GM23248 (cell line): ENCODE results near the gene CAPN7. TPM values are rescaled to one million over a fixed set of nuclear protein-coding genes. Genes with fewer than 3 reads are reported as not detected.
A peak's percentile ranks its signal among the peaks of the same experiment; 100 is the strongest.

ENCODE experiments used
- DNase-seq: peaks from one replicate; pipeline ENCODE4 v3.0.0-alpha.2; 2015
- H2AFZ ChIP-seq: fragments of 200-600 bp; sonication (generic); 2 replicates; pipeline ENCODE4 v1.6.1; 2016; ENCODE audit warnings: antibody characterized with exemption
- H3F3A ChIP-seq: fragments of 200-600 bp; sonication (generic); 2 replicates; pipeline ENCODE4 v1.6.1; 2016; ENCODE audit warnings: mild to moderate bottlenecking, antibody characterized with exemption, mixed run types; ENCODE audit not compliant: insufficient read depth
- H3K27ac ChIP-seq: fragments of 200-600 bp; sonication (generic); 2 replicates; pipeline ENCODE4 v1.5.1; 2016; ENCODE audit warnings: mild to moderate bottlenecking
- H3K27me3 ChIP-seq: fragments of 200-600 bp; sonication (generic); replicated peaks from 2 replicates; pipeline ENCODE4 v1.6.1; 2016; ENCODE audit warnings: mild to moderate bottlenecking; ENCODE audit not compliant: insufficient read depth
- H3K36me3 ChIP-seq: fragments of 200-600 bp; sonication (generic); 2 replicates; pipeline ENCODE4 v1.6.1; 2016; ENCODE audit warnings: low read depth, mild to moderate bottlenecking
- H3K4me1 ChIP-seq: fragments of 200-600 bp; sonication (generic); 2 replicates; pipeline ENCODE4 v1.6.1; 2016; ENCODE audit warnings: mild to moderate bottlenecking; ENCODE audit not compliant: insufficient read depth
- H3K4me2 ChIP-seq: fragments of 200-600 bp; sonication (generic); one replicate; pipeline ENCODE4 v1.6.1; 2016; ENCODE audit warnings: mild to moderate bottlenecking; ENCODE audit not compliant: unreplicated experiment
- H3K4me3 ChIP-seq: fragments of 200-600 bp; sonication (generic); 2 replicates; pipeline ENCODE4 v1.5.1; 2016; ENCODE audit warnings: mild to moderate bottlenecking
- H3K79me2 ChIP-seq: fragments of 200-600 bp; sonication (generic); 2 replicates; pipeline ENCODE4 v1.6.1; 2016; ENCODE audit warnings: mild to moderate bottlenecking; ENCODE audit not compliant: insufficient read depth
- H3K9ac ChIP-seq: fragments of 200-600 bp; sonication (generic); 2 replicates; pipeline ENCODE4 v1.6.1; 2016; ENCODE audit warnings: mild to moderate bottlenecking
- H3K9me2 ChIP-seq: fragments of 200-600 bp; sonication (generic); 2 replicates; pipeline ENCODE4 v1.6.1; 2016; ENCODE audit warnings: mixed run types, mild to moderate bottlenecking, moderate library complexity; ENCODE audit not compliant: insufficient read depth
- H3K9me3 ChIP-seq: fragments of 200-600 bp; sonication (generic); one replicate; pipeline ENCODE4 v1.6.1; 2017; ENCODE audit warnings: low read depth
- H4K20me1 ChIP-seq: fragments of 200-600 bp; sonication (generic); 2 replicates; pipeline ENCODE4 v1.6.0; 2016; ENCODE audit not compliant: insufficient read depth
- EZH2 ChIP-seq: fragments of 200-600 bp; sonication (generic); IDR thresholded peaks from 2 replicates; pipeline ENCODE4 v1.6.1; 2018; ENCODE audit warnings: antibody characterized with exemption, mild to moderate bottlenecking; ENCODE audit not compliant: insufficient read depth, poor library complexity, severe bottlenecking
- EZH2phosphoT487 ChIP-seq: fragments of 200-600 bp; sonication (generic); IDR thresholded peaks from 2 replicates; pipeline ENCODE4 v1.6.1; 2018; ENCODE audit warnings: antibody characterized with exemption, moderate library complexity, mild to moderate bottlenecking, low read depth; ENCODE audit not compliant: insufficient read depth
- WGBS, 2 experiments: methylation state at CpG; one replicate each; pipeline ENCODE4 v1.1.6; 2015 to 2017; ENCODE audit warnings: low lambda C conversion rate in 2 of 2, low coverage in 1 of 2; ENCODE audit errors: missing lambda C conversion rate in 2 of 2; 5-methylcytosine and 5-hydroxymethylcytosine counted together
- in situ Hi-C: fragments of 300-500 bp; cut with MboI; formaldehyde crosslinking; loops from 2 replicates; pipeline ENCODE4 v1.15.0; 2020
- polyA plus RNA-seq: library from polyadenylated mRNA; unstranded; fragments of >200 nt; fragmentation: Nextera tagmentation; extraction: Ambion mirVana; gene quantifications from 2 replicates; pipeline ENCODE4 v1.2.1, GENCODE V29; 2016
- total RNA-seq: library from RNA; depleted of rRNA; stranded (reverse); fragments of >200 nt; shearing (Covaris generic); gene quantifications from 2 replicates; pipeline ENCODE4 v1.2.3, GENCODE V29; 2014

The CAPN7 gene
- total and polyA plus RNA-seq, 2 experiments from 2014 or later, result 21.3 to 38.3 TPM

GRCh38 chr3:15269091-15269989 lies 63.3 kb downstream of the CAPN7 start:
- no peaks in the 10 kb centered on the region for H4K20me1 ChIP-seq
- peaks cover 50% of the 10 kb centered on the region for H3K79me2 ChIP-seq
- H3K9me3 ChIP-seq, result no peaks in the 10 kb centered on the region
- peak overlapping the region; percentile 92 for H3K27ac ChIP-seq
- H3K9me2 ChIP-seq, result no peaks in the 10 kb centered on the region
- peak overlapping the region; percentile 70 for H3K9ac ChIP-seq
- H3K4me3 ChIP-seq, result peak overlapping the region; percentile 29; the same call in 1 of the 2 replicates
- no peaks in the 10 kb centered on the region for H3K27me3 ChIP-seq
- H3K4me1 ChIP-seq, result peaks cover 24% of the 10 kb centered on the region
- peak overlapping the region; percentile 74 for H3K4me2 ChIP-seq
- peak; percentile 99 for DNase-seq
- WGBS, 2 experiments, result 31 to 38% methylated on average over 20 to 29 of the region's 29 CpGs
- TF ChIP-seq EZH2phosphoT487, result no peak
- TF ChIP-seq EZH2, result no peak
- in situ Hi-C loops, result loop anchor here (10.0 to 25.0 kb wide), 2 partner anchors 115 to 293 kb away; no protein-coding TSS in a partner anchor
- H2AFZ ChIP-seq, result peak overlapping the region; percentile 36
- H3K36me3 ChIP-seq, result no peaks in the 10 kb centered on the region
- peaks cover 24% of the 10 kb centered on the region for H3F3A ChIP-seq

- Histone ChIP-seq H3K9me2 (no peaks in the 10 kb centered on the region), H3K9ac (no peak overlapping the region), H3F3A (peaks cover 24% of the 10 kb centered on the region), H3K79me2 (peaks cover 57% of the 10 kb centered on the region), H3K27me3 (no peaks in the 10 kb centered on the region), H4K20me1 (no peaks in the 10 kb centered on the region), H2AFZ (no peak overlapping the region), H3K27ac (no peak overlapping the region), H3K4me1 (peaks cover 26% of the 10 kb centered on the region), H3K36me3 (no peaks in the 10 kb centered on the region), H3K4me2 (no peak overlapping the region), H3K9me3 (no peaks in the 10 kb centered on the region), H3K4me3 (no peak overlapping the region)
- WGBS, 2 experiments, result 73 to 85% methylated on average over 4 of the region's 4 CpGs
- no peak for DNase-seq
- in situ Hi-C loops, result loop anchor here (25.0 kb wide), 1 partner anchor 291 kb away; no protein-coding TSS in a partner anchor
- TF ChIP-seq EZH2, result no peak
- no peak for TF ChIP-seq EZH2phosphoT487
Observed at GRCh38 chr3:15271030-15271429, 65.0 kb downstream of the CAPN7 start.

DNA sequence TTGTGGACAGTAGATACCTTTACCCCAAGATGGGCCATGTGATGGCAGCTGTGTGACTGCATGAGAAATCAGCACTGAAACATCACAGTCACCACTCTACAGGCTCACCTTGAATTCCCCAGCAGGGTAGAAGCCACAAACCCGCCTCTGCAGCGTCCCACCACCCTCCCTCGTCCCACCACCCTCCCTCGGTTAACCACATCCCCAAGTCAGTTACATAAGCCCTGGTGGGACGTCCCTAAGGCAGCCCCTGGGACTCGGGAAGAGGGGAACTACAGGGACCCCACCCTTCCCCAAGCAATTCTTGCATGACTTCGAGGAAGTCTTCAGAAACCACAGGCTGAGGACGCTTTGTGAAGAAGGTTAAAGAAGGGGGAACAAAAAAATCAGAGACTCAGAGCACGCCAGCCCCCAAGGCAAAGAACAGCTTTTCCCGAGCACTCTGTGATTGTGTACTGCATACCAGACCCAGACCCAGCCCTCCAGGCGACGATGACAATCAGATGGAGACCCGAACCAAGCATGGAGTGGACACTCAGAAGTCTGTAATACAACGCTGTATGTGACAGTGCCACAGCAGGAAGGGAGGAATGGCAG lies 65.8 kb downstream of the CAPN7 start:
- Histone ChIP-seq H3F3A (peaks cover 24% of the 10 kb centered on the region), H2AFZ (no peak overlapping the region), H3K79me2 (peaks cover 66% of the 10 kb centered on the region), H3K27me3 (no peaks in the 10 kb centered on the region), H3K9me2 (no peaks in the 10 kb centered on the region), H3K4me3 (no peak overlapping the region), H3K4me1 (peaks cover 32% of the 10 kb centered on the region), H3K9ac (no peak overlapping the region), H3K4me2 (no peak overlapping the region), H3K27ac (no peak overlapping the region), H3K36me3 (no peaks in the 10 kb centered on the region), H3K9me3 (no peaks in the 10 kb centered on the region), H4K20me1 (no peaks in the 10 kb centered on the region)
- TF ChIP-seq EZH2phosphoT487 (no peak), EZH2 (no peak)
- 73 to 77% methylated on average over 13 to 14 of the region's 14 CpGs for WGBS, 2 experiments
- in situ Hi-C loops, result loop anchor here (25.0 kb wide), 1 partner anchor 290 kb away; no protein-coding TSS in a partner anchor
- DNase-seq, result no peak

DNA sequence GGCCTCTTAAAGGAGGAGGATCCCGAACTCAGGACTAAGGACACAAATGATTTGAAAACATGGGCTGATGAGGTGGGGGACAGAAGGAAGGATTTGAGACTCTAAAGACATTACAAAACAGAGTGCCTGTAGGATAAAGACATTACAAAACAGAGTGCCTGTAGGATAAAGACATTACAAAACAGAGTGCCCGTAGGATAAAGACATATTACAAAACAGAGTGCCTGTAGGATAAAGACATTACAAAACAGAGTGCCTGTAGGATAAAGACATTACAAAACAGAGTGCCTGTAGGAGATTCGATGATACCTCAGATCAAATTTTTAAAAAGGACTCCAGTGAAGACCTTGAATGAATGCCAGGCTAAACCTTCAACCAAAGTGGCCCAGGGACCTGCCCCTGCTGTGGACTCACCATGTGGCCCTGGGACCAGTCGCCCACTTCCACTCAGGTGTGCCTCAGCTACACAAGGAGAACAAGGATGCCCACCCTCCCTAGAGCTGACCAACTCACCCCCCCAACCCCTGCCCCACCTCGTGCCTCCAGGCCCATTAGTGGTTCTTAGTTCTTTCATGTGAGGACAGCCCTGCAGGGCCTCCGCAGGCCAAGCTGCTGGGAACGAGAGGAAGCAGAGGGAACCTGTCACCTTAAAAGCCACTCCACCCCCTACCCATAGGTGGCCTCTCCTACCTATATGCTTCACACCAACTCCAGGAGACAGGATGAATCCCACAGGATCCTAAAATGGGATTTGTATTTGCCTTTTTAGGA lies 66.6 kb downstream of the CAPN7 start:
- in situ Hi-C loops, result loop anchor here (25.0 kb wide), 1 partner anchor 290 kb away; no protein-coding TSS in a partner anchor
- H3K27me3 ChIP-seq, result no peaks in the 10 kb centered on the region
- 76 to 77% methylated on average over 6 to 7 of the region's 7 CpGs for WGBS, 2 experiments

More for the DNA sequence above, 66.6 kb downstream of the CAPN7 start:
- H3K4me2 ChIP-seq, result no peak overlapping the region
- no peak overlapping the region for H3K4me3 ChIP-seq
- DNase-seq, result no peak
- H3K79me2 ChIP-seq, result peaks cover 73% of the 10 kb centered on the region
- H3K9ac ChIP-seq, result no peak overlapping the region
- peaks cover 24% of the 10 kb centered on the region for H3F3A ChIP-seq
- TF ChIP-seq EZH2phosphoT487, result no peak
- H3K9me2 ChIP-seq, result no peaks in the 10 kb centered on the region
- no peaks in the 10 kb centered on the region for H3K9me3 ChIP-seq
- H4K20me1 ChIP-seq, result no peaks in the 10 kb centered on the region
- no peak overlapping the region for H3K27ac ChIP-seq
- peaks cover 32% of the 10 kb centered on the region for H3K4me1 ChIP-seq
- no peaks in the 10 kb centered on the region for H3K36me3 ChIP-seq
- H2AFZ ChIP-seq, result no peak overlapping the region
